ENCODE data around the gene SYT17. TPM values are rescaled to one million over a fixed set of nuclear protein-coding genes. Genes with fewer than 3 reads are reported as not detected.
A peak's percentile ranks its signal among the peaks of the same experiment; 100 is the strongest.

Gene SYT17
- total RNA-seq, 1 experiment from 2014 or later = 4.2 TPM

DNA sequence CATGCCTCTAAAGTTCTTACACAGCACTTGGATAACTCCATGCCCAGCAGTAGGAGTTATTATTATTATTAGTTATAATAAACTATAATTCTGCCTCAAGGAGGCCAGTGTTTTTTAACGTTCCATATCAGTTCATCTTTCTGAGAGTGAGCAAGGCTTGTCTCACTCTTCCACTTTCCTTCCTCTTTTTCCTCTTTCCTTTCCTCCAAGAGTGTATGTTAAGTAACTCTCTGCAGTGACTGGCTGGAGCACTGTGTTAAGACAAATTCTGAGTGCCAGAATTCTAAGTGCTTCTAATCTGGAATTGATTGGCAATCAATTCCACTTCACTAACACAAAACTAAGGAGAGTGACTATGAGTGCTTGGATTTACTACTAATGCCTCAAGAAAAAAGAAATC lies 133.9 kb downstream of the SYT17 start:
- Mint-ChIP-seq H3K36me3 (ENCODE audit: insufficient read depth, unreplicated experiment) (no peaks in the 10 kb centered on the region), H3K27ac (ENCODE audit: unreplicated experiment) (no peak overlapping the region), H3K27me3 (ENCODE audit: insufficient read depth, unreplicated experiment) (peaks cover 6% of the 10 kb centered on the region), H3K9me3 (ENCODE audit: unreplicated experiment) (no peaks in the 10 kb centered on the region), H3K4me1 (ENCODE audit: low read depth, unreplicated experiment) (no peaks in the 10 kb centered on the region), H3K4me3 (ENCODE audit: unreplicated experiment) (no peak overlapping the region)
- Histone ChIP-seq H3K27me3 (replicated peaks; ENCODE audit: control insufficient read depth, insufficient read depth, low read length) (no peaks in the 10 kb centered on the region), H3K36me3 (ENCODE audit: control insufficient read depth, insufficient read depth, low read length) (no peaks in the 10 kb centered on the region), H3K9me3 (no peaks in the 10 kb centered on the region), H3K4me3 (ENCODE audit: low read depth, low read length) (no peak overlapping the region), H3K4me1 (no peaks in the 10 kb centered on the region)
- ChIA-PET POLR2A (no interaction called here), CTCF (no interaction called here)
- DNase-seq = no peak
- no TSS peak for BruUV-seq (replicated peaks)
- no peak for TF ChIP-seq CTCF (IDR thresholded peaks at IDR 0.05; ENCODE audit: insufficient read depth in 1 of 2, low read depth in 1 of 2, low read length in 1 of 2, severe bottlenecking in 1 of 2, unreplicated experiment in 1 of 2)
- intact Hi-C loops (cut with micrococcal nuclease; ENCODE audit: unreplicated experiment) = no loop called here

- intact Hi-C loops (cut with micrococcal nuclease; ENCODE audit: unreplicated experiment) = no loop called here
- Histone ChIP-seq H3K4me1 (no peaks in the 10 kb centered on the region), H3K27me3 (replicated peaks; ENCODE audit: control insufficient read depth, insufficient read depth, low read length) (no peaks in the 10 kb centered on the region), H3K4me3 (ENCODE audit: low read depth, low read length) (no peak overlapping the region), H3K36me3 (ENCODE audit: control insufficient read depth, insufficient read depth, low read length) (no peaks in the 10 kb centered on the region), H3K9me3 (no peaks in the 10 kb centered on the region)
- no peaks in the 10 kb centered on the region for H3K4me1 Mint-ChIP-seq (ENCODE audit: low read depth, unreplicated experiment)
- no peak for TF ChIP-seq CTCF (IDR thresholded peaks at IDR 0.05; ENCODE audit: insufficient read depth in 1 of 2, low read depth in 1 of 2, low read length in 1 of 2, severe bottlenecking in 1 of 2, unreplicated experiment in 1 of 2)
- H3K4me3 Mint-ChIP-seq (ENCODE audit: unreplicated experiment) = no peak overlapping the region
- peak in 1 of 2 experiments; percentile 4 for DNase-seq
- no TSS peak for BruUV-seq (replicated peaks)
- H3K9me3 Mint-ChIP-seq (ENCODE audit: unreplicated experiment) = no peaks in the 10 kb centered on the region
- H3K27me3 Mint-ChIP-seq (ENCODE audit: insufficient read depth, unreplicated experiment) = peaks cover 4% of the 10 kb centered on the region
- no peak overlapping the region for H3K27ac Mint-ChIP-seq (ENCODE audit: unreplicated experiment)
- H3K36me3 Mint-ChIP-seq (ENCODE audit: insufficient read depth, unreplicated experiment) = peaks cover 6% of the 10 kb centered on the region
- ChIA-PET POLR2A (no interaction called here), CTCF (no interaction called here)
These were observed 136.7 kb downstream of the SYT17 start for GRCh38 chr16:19304750-19305149.

DNA sequence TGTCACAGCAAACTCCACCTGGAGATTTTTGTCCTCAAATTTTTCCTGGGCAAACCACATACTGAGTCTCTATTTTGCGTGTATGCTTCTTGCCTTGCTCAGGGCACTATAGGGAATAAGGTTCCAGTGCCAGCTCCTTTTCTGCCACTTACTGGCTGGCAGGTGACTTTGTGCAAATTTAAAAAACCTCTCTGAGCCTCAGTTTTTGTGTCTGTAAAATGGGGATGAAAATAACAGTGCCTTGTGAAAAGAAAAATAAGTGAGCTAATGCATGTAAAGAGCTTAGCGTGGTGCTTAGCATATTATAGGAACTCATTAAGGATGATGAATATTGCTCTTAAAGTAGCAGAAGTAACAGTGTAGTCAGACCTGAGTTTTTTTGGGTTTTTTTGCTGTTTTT lies 137.4 kb downstream of the SYT17 start:
- Histone ChIP-seq H3K4me1 (no peaks in the 10 kb centered on the region), H3K27me3 (replicated peaks; ENCODE audit: control insufficient read depth, insufficient read depth, low read length) (no peaks in the 10 kb centered on the region), H3K36me3 (ENCODE audit: control insufficient read depth, insufficient read depth, low read length) (no peaks in the 10 kb centered on the region), H3K4me3 (ENCODE audit: low read depth, low read length) (no peak overlapping the region), H3K9me3 (no peaks in the 10 kb centered on the region)
- Mint-ChIP-seq H3K9me3 (ENCODE audit: unreplicated experiment) (no peaks in the 10 kb centered on the region), H3K4me1 (ENCODE audit: low read depth, unreplicated experiment) (no peaks in the 10 kb centered on the region), H3K27me3 (ENCODE audit: insufficient read depth, unreplicated experiment) (peaks cover 4% of the 10 kb centered on the region), H3K4me3 (ENCODE audit: unreplicated experiment) (no peak overlapping the region), H3K27ac (ENCODE audit: unreplicated experiment) (no peak overlapping the region), H3K36me3 (ENCODE audit: insufficient read depth, unreplicated experiment) (peaks cover 6% of the 10 kb centered on the region)
- DNase-seq = no peak
- BruUV-seq (replicated peaks) = no TSS peak
- ChIA-PET POLR2A (no interaction called here), CTCF (no interaction called here)
- intact Hi-C loops (cut with micrococcal nuclease; ENCODE audit: unreplicated experiment) = no loop called here
- no peak for TF ChIP-seq CTCF (IDR thresholded peaks at IDR 0.05; ENCODE audit: insufficient read depth in 1 of 2, low read depth in 1 of 2, low read length in 1 of 2, severe bottlenecking in 1 of 2, unreplicated experiment in 1 of 2)
